ENCODE measurements around the gene SERPINF2.

Gene SERPINF2

GRCh38 chr17:1754430-1755112 lies 11.9 kb downstream of the SERPINF2 start:
- Histone ChIP-seq H3K79me2 (ENCODE audit: insufficient read depth, low read length) (no peaks in the 10 kb centered on the region), H3K9me2 (replicated peaks; ENCODE audit: insufficient read depth, low read length) (no peaks in the 10 kb centered on the region), H3K9me3 (ENCODE audit: insufficient read depth, low read length) (no peaks in the 10 kb centered on the region), H3K27ac (ENCODE audit: low read depth, low read length) (no peak overlapping the region), H3K4me2 (ENCODE audit: low read depth, low read length, poor library complexity, severe bottlenecking) (no peak overlapping the region), H2AFZ (ENCODE audit: low read depth, low read length, severe bottlenecking) (no peak overlapping the region), H3K4me3 (ENCODE audit: insufficient read depth, low read length, poor library complexity, severe bottlenecking) (no peak overlapping the region), H3K27me3 (ENCODE audit: low read length) (no peaks in the 10 kb centered on the region), H3K36me3 (ENCODE audit: low read length) (no peaks in the 10 kb centered on the region), H4K20me1 (ENCODE audit: low read depth, low read length) (no peaks in the 10 kb centered on the region), H3F3A (ENCODE audit: insufficient read depth) (no peaks in the 10 kb centered on the region), H3K9ac (ENCODE audit: low read length) (no peak overlapping the region)
- no peak for TF ChIP-seq EZH2phosphoT487 (conservative IDR thresholded peaks at IDR 0.05; ENCODE audit: low read length)
- no peak for TF ChIP-seq CTCF (IDR thresholded peaks at IDR 0.05; ENCODE audit: insufficient read depth, low read length, poor library complexity, severe bottlenecking)

- H3K9me3 ChIP-seq (ENCODE audit: insufficient read depth, low read length) = no peaks in the 10 kb centered on the region
- no peak overlapping the region for H2AFZ ChIP-seq (ENCODE audit: low read depth, low read length, severe bottlenecking)
- no peak overlapping the region for H3K9ac ChIP-seq (ENCODE audit: low read length)
- no peaks in the 10 kb centered on the region for H4K20me1 ChIP-seq (ENCODE audit: low read depth, low read length)
- no peaks in the 10 kb centered on the region for H3K27me3 ChIP-seq (ENCODE audit: low read length)
- H3K79me2 ChIP-seq (ENCODE audit: insufficient read depth, low read length) = no peaks in the 10 kb centered on the region
- TF ChIP-seq CTCF (IDR thresholded peaks at IDR 0.05; ENCODE audit: insufficient read depth, low read length, poor library complexity, severe bottlenecking) (no peak), EZH2phosphoT487 (conservative IDR thresholded peaks at IDR 0.05; ENCODE audit: low read length) (no peak)
- H3F3A ChIP-seq (ENCODE audit: insufficient read depth) = no peaks in the 10 kb centered on the region
- no peaks in the 10 kb centered on the region for H3K36me3 ChIP-seq (ENCODE audit: low read length)
- no peak overlapping the region for H3K27ac ChIP-seq (ENCODE audit: low read depth, low read length)
- H3K4me3 ChIP-seq (ENCODE audit: insufficient read depth, low read length, poor library complexity, severe bottlenecking) = no peak overlapping the region
- H3K4me2 ChIP-seq (ENCODE audit: low read depth, low read length, poor library complexity, severe bottlenecking) = no peak overlapping the region
- H3K9me2 ChIP-seq (replicated peaks; ENCODE audit: insufficient read depth, low read length) = no peaks in the 10 kb centered on the region
Observed at GRCh38 chr17:1755252-1755826, 12.7 kb downstream of the SERPINF2 start.

- H3K9me2 ChIP-seq (replicated peaks; ENCODE audit: insufficient read depth, low read length) = no peaks in the 10 kb centered on the region
- no peak for TF ChIP-seq EZH2phosphoT487 (conservative IDR thresholded peaks at IDR 0.05; ENCODE audit: low read length)
- no peak for TF ChIP-seq CTCF (IDR thresholded peaks at IDR 0.05; ENCODE audit: insufficient read depth, low read length, poor library complexity, severe bottlenecking)
- H3K9me3 ChIP-seq (ENCODE audit: insufficient read depth, low read length) = no peaks in the 10 kb centered on the region
- H3K36me3 ChIP-seq (ENCODE audit: low read length) = no peaks in the 10 kb centered on the region
- H2AFZ ChIP-seq (ENCODE audit: low read depth, low read length, severe bottlenecking) = no peak overlapping the region
- no peak overlapping the region for H3K4me3 ChIP-seq (ENCODE audit: insufficient read depth, low read length, poor library complexity, severe bottlenecking)
- no peaks in the 10 kb centered on the region for H3K79me2 ChIP-seq (ENCODE audit: insufficient read depth, low read length)
- H3K9ac ChIP-seq (ENCODE audit: low read length) = no peak overlapping the region
- H3K27me3 ChIP-seq (ENCODE audit: low read length) = no peaks in the 10 kb centered on the region
- H4K20me1 ChIP-seq (ENCODE audit: low read depth, low read length) = no peaks in the 10 kb centered on the region
- H3K4me2 ChIP-seq (ENCODE audit: low read depth, low read length, poor library complexity, severe bottlenecking) = no peak overlapping the region
- no peak overlapping the region for H3K27ac ChIP-seq (ENCODE audit: low read depth, low read length)
- no peaks in the 10 kb centered on the region for H3F3A ChIP-seq (ENCODE audit: insufficient read depth)
Observed at GRCh38 chr17:1755827-1756262, 13.2 kb downstream of the SERPINF2 start.

All from SU-DHL-6 (cell line).